HL-60/S4 treated with phorbol 12-myristate 13-acetate at 8.2 ng/mL for 4 days and 3 days (cell line): ENCODE results near the gene SLC66A1.

ENCODE experiments used
- in situ Hi-C: fragments of 300-500 bp; cut with MboI; formaldehyde crosslinking; loops from 2 replicates; pipeline ENCODE4 v1.15.0; 2022; ENCODE audit warnings: low sequenced_read_pairs

Gene SLC66A1

GRCh38 chr1:19375631-19376400 lies 63.7 kb downstream of the SLC66A1 start:
- in situ Hi-C loops = no loop called here

- in situ Hi-C loops = no loop called here
Observed at GRCh38 chr1:19376428-19377372, 64.6 kb downstream of the SLC66A1 start.

GRCh38 chr1:19377812-19378718 lies 65.9 kb downstream of the SLC66A1 start:
- in situ Hi-C loops = no loop called here
